Panc1 (cell line): ENCODE data around the gene CADPS2.

Experiments used
- CTCF ChIP-seq: fragments of 450-650 bp; IDR thresholded peaks from 2 replicates; pipeline ENCODE4 v1.5.1; 2017; ENCODE audit warnings: mild to moderate bottlenecking
- SIN3A ChIP-seq: IDR thresholded peaks from 2 replicates; pipeline ENCODE4 v1.6.1; 2012; ENCODE audit warnings: low read depth, mild to moderate bottlenecking, low read length, moderate library complexity, borderline replicate concordance; ENCODE audit not compliant: insufficient read depth
- TF ChIP-seq, protein P1 (sequence below), 2 experiments: IDR thresholded peaks; 2 replicates each; pipeline ENCODE4 v1.6.1; 2011 to 2012; ENCODE audit warnings: low read depth in 2 of 2, control low read depth in 1 of 2, low read length in 1 of 2, mild to moderate bottlenecking in 1 of 2, moderate library complexity in 1 of 2; ENCODE audit not compliant: insufficient read depth in 1 of 2

GRCh38 chr7:122887848-122888247 lies 1.6 kb upstream of the CADPS2 start:
- no peak for TF ChIP-seq CTCF
- TF ChIP-seq, protein P1, sequence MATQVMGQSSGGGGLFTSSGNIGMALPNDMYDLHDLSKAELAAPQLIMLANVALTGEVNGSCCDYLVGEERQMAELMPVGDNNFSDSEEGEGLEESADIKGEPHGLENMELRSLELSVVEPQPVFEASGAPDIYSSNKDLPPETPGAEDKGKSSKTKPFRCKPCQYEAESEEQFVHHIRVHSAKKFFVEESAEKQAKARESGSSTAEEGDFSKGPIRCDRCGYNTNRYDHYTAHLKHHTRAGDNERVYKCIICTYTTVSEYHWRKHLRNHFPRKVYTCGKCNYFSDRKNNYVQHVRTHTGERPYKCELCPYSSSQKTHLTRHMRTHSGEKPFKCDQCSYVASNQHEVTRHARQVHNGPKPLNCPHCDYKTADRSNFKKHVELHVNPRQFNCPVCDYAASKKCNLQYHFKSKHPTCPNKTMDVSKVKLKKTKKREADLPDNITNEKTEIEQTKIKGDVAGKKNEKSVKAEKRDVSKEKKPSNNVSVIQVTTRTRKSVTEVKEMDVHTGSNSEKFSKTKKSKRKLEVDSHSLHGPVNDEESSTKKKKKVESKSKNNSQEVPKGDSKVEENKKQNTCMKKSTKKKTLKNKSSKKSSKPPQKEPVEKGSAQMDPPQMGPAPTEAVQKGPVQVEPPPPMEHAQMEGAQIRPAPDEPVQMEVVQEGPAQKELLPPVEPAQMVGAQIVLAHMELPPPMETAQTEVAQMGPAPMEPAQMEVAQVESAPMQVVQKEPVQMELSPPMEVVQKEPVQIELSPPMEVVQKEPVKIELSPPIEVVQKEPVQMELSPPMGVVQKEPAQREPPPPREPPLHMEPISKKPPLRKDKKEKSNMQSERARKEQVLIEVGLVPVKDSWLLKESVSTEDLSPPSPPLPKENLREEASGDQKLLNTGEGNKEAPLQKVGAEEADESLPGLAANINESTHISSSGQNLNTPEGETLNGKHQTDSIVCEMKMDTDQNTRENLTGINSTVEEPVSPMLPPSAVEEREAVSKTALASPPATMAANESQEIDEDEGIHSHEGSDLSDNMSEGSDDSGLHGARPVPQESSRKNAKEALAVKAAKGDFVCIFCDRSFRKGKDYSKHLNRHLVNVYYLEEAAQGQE (IDR thresholded peaks at IDR 0.05; ENCODE audit: insufficient read depth in 1 of 2, low read depth in 2 of 2, low read length in 1 of 2), result no peak
- no peak for TF ChIP-seq SIN3A
